Uterus (tissue), 4 donors: ENCODE measurements around the gene IRF9. TPM values are rescaled to one million over a fixed set of nuclear protein-coding genes. Genes with fewer than 3 reads are reported as not detected.

Source experiments
- DNase-seq, 2 donors: peaks; one replicate each; pipeline ENCODE4 v3.0.0-alpha.2; 2019 to 2020
- H3K27ac ChIP-seq, 2 donors: fragments of 200-600 bp; sonication (generic); 1 replicate in 1 of 2; 2 replicates in 1 of 2; pipeline ENCODE4 v1.5.1; 2016 to 2018
- H3K27me3 ChIP-seq, 2 donors: fragments of 200-600 bp; sonication (generic); one replicate each; pipeline ENCODE4 v1.5.1; 2018 to 2019; ENCODE audit warnings: control low read depth in 1 of 2
- H3K36me3 ChIP-seq, 2 donors: fragments of 200-600 bp; sonication (generic); one replicate each; pipeline ENCODE4 v1.5.1; 2019; ENCODE audit warnings: control low read depth in 1 of 2
- H3K4me1 ChIP-seq, 2 donors: fragments of 200-600 bp; sonication (generic); one replicate each; pipeline ENCODE4 v1.5.1; 2018 to 2019; ENCODE audit warnings: control low read depth in 1 of 2
- H3K4me3 ChIP-seq, 2 donors: fragments of 200-600 bp; sonication (generic); 1 replicate in 1 of 2; 2 replicates in 1 of 2; pipeline ENCODE4 v1.5.1; 2018 to 2019; ENCODE audit warnings: mild to moderate bottlenecking in 1 of 2
- H3K9me3 ChIP-seq, 2 donors: fragments of 200-600 bp; sonication (generic); one replicate each; pipeline ENCODE4 v1.5.1; 2019; ENCODE audit warnings: control low read depth in 1 of 2
- POLR2A ChIP-seq, 2 donors: fragments of 450-650 bp; IDR thresholded peaks; one replicate each; pipeline ENCODE4 v1.6.1; 2016; ENCODE audit warnings: antibody characterized with exemption in 2 of 2, mild to moderate bottlenecking in 1 of 2, moderate library complexity in 1 of 2
- intact Hi-C: fragments of 100-400 bp; cut with DNase I; formaldehyde crosslinking; loops from one replicate; pipeline ENCODE4 v1.15.1; 2023; ENCODE audit warnings: low total_unique reads
- microRNA-seq: library from miRNA; unstranded; fragments of <30 nt; microRNA quantifications from one replicate; pipeline ENCODE4, GENCODE V29; 2016; ENCODE audit warnings: borderline microRNAs expressed, borderline replicate concordance
- small RNA-seq: library from RNA; depleted of rRNA; stranded (forward); fragments of <200 nt; gene quantifications from one replicate; pipeline ENCODE3, GENCODE V24; 2016
- total RNA-seq, 4 donors: library from RNA; depleted of rRNA in 3 of 4; stranded (reverse); fragments of >200 nt in 3 of 4; gene quantifications; one replicate each; pipeline versions ENCODE4 v1.1.0 to v1.2.4, GENCODE V29; 2014 to 2023
- TF ChIP-seq, protein P1 (sequence below), 4 experiments: fragments of 200-600 bp in 2 of 4; fragments of 450-650 bp in 2 of 4; sonication (generic) in 2 of 4; IDR thresholded peaks; one replicate each; pipeline ENCODE4 v1.5.1; 2016 to 2019; ENCODE audit warnings: antibody characterized with exemption in 4 of 4, mild to moderate bottlenecking in 2 of 4, moderate library complexity in 1 of 4
- donor health status: DM: yes; HTN: yes; CAD: no.

Gene IRF9
- total RNA-seq, 4 donors from 2014 or later: 33.2 to 205 (median 67.2) TPM

DNA sequence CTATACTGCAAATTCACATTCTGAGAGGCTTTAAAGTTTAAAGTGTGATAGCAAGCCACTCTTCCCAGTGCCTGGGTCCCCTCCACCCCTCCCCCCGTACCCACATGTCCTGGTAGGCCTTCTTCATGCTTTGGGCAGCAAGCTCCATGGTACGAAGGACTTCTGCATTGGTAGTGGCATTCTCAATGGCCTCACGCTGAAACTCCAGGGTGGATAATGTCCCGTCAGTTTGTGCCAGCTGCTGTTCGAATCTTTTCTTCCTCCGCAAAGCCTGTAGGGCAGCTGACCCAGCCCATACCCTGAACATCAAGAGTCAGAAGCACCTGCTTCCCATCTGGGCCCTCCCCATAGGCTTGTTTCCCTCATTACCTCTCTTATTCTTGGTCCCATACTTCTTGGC lies 50.2 kb downstream of the IRF9 start:
- Histone ChIP-seq H3K27ac (no peak overlapping the region), H3K36me3 (no peaks in the 10 kb centered on the region), H3K4me1 (peaks cover 0 to 4% of the 10 kb centered on the region in 2 donors), H3K9me3 (no peaks in the 10 kb centered on the region), H3K27me3 (no peaks in the 10 kb centered on the region), H3K4me3 (no peak overlapping the region)
- DNase-seq: no peak
- intact Hi-C loops: no loop called here
- TF ChIP-seq, protein P1, sequence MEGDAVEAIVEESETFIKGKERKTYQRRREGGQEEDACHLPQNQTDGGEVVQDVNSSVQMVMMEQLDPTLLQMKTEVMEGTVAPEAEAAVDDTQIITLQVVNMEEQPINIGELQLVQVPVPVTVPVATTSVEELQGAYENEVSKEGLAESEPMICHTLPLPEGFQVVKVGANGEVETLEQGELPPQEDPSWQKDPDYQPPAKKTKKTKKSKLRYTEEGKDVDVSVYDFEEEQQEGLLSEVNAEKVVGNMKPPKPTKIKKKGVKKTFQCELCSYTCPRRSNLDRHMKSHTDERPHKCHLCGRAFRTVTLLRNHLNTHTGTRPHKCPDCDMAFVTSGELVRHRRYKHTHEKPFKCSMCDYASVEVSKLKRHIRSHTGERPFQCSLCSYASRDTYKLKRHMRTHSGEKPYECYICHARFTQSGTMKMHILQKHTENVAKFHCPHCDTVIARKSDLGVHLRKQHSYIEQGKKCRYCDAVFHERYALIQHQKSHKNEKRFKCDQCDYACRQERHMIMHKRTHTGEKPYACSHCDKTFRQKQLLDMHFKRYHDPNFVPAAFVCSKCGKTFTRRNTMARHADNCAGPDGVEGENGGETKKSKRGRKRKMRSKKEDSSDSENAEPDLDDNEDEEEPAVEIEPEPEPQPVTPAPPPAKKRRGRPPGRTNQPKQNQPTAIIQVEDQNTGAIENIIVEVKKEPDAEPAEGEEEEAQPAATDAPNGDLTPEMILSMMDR (IDR thresholded peaks at IDR 0.05): no peak
- TF ChIP-seq POLR2A (IDR thresholded peaks at IDR 0.05): no peak

DNA sequence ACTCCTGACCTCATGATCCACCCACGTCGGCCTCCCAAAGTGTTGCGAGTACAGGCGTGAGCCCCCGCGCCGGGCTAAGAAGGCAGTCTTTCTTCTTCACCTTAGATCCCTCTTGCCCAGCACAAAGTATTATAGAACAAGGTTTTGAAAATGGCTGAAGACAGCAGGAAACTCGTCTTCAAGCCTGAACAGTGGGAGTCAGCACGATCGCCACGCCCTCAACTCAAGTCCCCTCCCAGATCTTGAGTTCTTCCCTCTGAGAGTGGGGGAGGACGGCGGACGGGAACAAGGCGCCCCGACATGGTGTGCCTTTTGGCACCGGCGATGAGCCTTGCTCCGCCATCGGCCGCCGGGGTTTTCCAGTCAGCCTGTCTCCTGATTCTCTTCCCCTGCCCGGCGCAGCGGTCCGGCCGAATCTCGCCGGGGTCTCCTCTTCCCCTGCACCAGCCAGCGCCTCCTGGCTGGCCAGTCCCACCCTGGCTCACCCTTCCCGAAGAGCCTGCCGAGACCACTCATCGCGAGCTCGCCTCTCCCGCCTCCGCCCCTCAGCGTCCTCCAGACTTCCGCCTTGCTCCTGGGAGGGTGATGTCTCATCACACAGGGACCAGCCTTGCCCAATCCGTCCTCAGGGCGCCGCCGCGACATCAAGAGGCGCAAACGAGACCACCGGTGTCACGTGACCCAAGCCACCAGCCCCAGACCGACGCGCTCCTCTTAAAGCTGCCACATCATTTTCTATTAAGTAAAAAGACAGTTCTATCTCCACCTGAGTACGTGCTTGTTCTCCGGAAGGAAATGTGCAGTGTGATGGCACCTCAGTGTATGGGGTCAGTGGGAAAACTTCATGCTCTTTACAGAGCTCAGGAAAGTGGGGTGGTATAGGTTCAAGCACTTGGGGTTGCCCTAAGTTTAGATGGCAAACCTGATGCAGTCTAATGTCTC lies 52.1 kb downstream of the IRF9 start, which contains the start of gene CHMP4A:
TSS of gene CHMP4A (minus strand) at position 565 of the 942 bp plus-strand sequence. CDS start at position 516, 49 bp downstream.
- H3K27ac ChIP-seq: peak within 1 kb of the TSS; percentile 93 to 97
- no peaks in the 10 kb centered on the region for H3K36me3 ChIP-seq
- intact Hi-C loops: no loop called here
- peak; percentile 70 to 96 for TF ChIP-seq POLR2A (IDR thresholded peaks at IDR 0.05)
- TF ChIP-seq, protein P1 (IDR thresholded peaks at IDR 0.05): peak; percentile 9 to 37 (median 26)
- peak; percentile 95 to 96 for DNase-seq
- H3K4me3 ChIP-seq: peak within 1 kb of the TSS; percentile 72 to 79
- H3K4me1 ChIP-seq: peaks cover 0 to 4% of the 10 kb centered on the region in 2 donors
- H3K9me3 ChIP-seq: no peaks in the 10 kb centered on the region
- H3K27me3 ChIP-seq: no peaks in the 10 kb centered on the region

DNA sequence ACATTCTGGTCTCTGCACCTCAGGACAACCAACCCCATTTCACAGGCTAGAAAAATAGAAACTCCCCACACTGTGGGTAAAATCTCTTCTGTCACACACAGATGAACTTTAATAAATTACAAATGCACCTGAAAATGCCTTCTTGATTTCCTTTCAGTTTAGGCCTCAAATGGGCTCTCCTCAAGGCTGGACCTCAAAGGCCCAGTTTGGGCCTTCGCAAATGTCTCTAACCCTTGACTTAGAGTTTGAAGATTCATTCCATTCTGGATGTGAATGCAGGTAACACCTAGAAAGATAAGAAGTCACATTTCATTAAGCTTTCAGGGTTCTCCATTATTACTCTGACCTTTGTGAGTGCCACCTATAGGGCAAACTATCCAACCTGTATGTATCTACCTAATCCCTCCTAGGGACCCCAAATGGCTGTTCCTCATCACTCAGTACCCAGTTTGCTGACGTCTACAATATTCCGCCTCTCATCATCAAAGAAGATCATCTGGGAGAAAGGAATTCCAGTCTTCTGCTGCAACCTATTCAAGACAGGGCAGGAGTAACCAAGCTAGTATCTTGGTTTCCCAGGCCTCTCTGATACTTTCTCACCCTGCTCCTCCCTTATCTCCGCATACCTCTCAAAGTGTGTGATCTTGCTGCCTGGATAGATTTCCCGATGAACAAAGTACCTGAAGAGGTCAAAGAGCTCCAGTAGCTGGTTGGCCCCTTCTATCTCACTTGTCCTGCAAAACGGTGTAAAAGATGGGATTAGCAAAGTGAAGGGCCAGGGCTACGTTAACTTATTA lies 53.0 kb downstream of the IRF9 start:
- DNase-seq: no peak
- intact Hi-C loops: no loop called here
- peak overlapping the region; percentile 72 to 79 for H3K4me3 ChIP-seq
- H3K27me3 ChIP-seq: no peaks in the 10 kb centered on the region
- peaks cover 0 to 4% of the 10 kb centered on the region in 2 donors for H3K4me1 ChIP-seq
- TF ChIP-seq, protein P1 (IDR thresholded peaks at IDR 0.05): no peak
- no peak for TF ChIP-seq POLR2A (IDR thresholded peaks at IDR 0.05)
- H3K36me3 ChIP-seq: no peaks in the 10 kb centered on the region
- H3K27ac ChIP-seq: peak overlapping the region; percentile 93 to 97
- no peaks in the 10 kb centered on the region for H3K9me3 ChIP-seq

DNA sequence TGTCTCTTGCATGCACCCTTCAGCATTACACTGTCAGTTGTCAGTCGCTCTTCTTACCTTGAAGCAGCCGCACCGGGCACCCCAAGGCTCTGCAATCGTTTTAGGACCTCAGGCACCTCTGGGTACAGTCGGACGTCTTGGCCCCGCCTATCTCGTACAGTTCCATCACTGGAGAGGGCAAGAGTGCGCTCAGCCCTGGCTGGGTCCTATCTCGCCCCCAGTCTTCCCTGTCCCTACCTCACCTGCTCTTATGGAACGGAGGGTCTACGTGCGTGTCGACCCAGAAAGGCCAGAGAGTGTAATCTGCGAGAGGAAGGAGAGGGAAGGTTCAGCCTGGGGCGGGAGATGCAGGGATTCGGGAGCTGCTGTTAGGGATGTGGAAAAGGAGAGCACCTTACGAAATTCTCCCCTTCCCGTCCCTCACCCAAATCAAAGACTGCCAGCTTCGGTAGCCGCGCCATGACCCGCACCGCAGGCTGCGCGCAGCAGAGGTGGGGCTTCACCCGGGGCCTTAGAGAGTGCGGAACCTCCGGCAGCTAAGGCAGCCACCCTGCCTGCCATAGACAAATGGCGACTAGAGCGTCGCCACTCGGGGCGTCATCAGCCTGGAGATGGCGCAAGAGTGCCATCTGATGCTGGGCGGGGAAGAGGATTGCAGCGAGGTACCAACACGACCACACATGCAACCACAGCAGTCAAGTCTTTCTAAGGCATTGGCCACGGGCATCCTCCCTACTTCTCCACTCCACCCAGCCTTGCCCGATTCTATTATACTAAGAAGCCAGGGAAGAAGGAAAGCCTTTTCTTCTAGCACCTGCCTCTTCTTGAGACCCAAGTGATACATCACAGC lies 54.7 kb downstream of the IRF9 start, which contains the start of gene MDP1:
TSS of gene MDP1 (minus strand) at position 572 of the 850 bp plus-strand sequence. CDS start at position 461, 111 bp downstream.
- Histone ChIP-seq H3K9me3 (no peaks in the 10 kb centered on the region), H3K27me3 (no peaks in the 10 kb centered on the region), H3K36me3 (no peaks in the 10 kb centered on the region), H3K27ac (peak within 1 kb of the TSS; percentile 86 to 89), H3K4me1 (peaks cover 0 to 4% of the 10 kb centered on the region in 2 donors), H3K4me3 (peak within 1 kb of the TSS; percentile 71 to 80)
- peak; percentile 55 to 66 for TF ChIP-seq POLR2A (IDR thresholded peaks at IDR 0.05)
- TF ChIP-seq, protein P1 (IDR thresholded peaks at IDR 0.05): peak; percentile 45 to 68 (median 61)
- intact Hi-C loops: no loop called here
- peak; percentile 81 to 82 for DNase-seq

Small RNA genes within 50 kb of the gene (microRNA-seq; reads per million reads assigned to microRNA genes)
- gene MIR7703: not detected

Small RNA genes within 50 kb of the gene (small RNA-seq; reads per million reads assigned to genes)
- not detected for gene AL136295.4
- not detected for gene CHMP4A
- not detected for gene IPO4
- gene IRF9: not detected
- gene MDP1: not detected
- not detected for gene RNA5SP383

Other genes starting within 250 kb of the IRF9 start
- 10 to 100 TPM; 19.7 to 57.9 (median 28.6) TPM for gene DHRS4, start 207.5 kb upstream of the IRF9 start, total RNA-seq
- gene DHRS4L2, start 172.3 kb upstream of the IRF9 start, total RNA-seq: 10 to 100 TPM in 2 of 4 donors, 1 to 10 TPM in 1, under 1 TPM in 1; 0.88 to 17.2 (median 8.6) TPM
- under 1 TPM in 2 of 4 donors, not detected in 2; 0.21 to 0.48 TPM for gene CARMIL3, start 109.3 kb upstream of the IRF9 start, total RNA-seq
- under 1 TPM in 1 of 4 donors, not detected in 3; 0.76 TPM for gene CPNE6, start 89.7 kb upstream of the IRF9 start, total RNA-seq
- gene PCK2, start 67.0 kb upstream of the IRF9 start, total RNA-seq: 10 to 100 TPM in 3 of 4 donors, not detected in 1; 13.1 to 19.4 (median 15.1) TPM
- 10 to 100 TPM; 42.9 to 87.4 (median 57.8) TPM for gene DCAF11, start 46.5 kb upstream of the IRF9 start, total RNA-seq
- 1 to 10 TPM in 3 of 4 donors, not detected in 1; 1.2 to 1.8 (median 1.3) TPM for gene NRL, start 46.3 kb upstream of the IRF9 start, total RNA-seq
- 1 to 10 TPM in 2 of 4 donors, under 1 TPM in 1, not detected in 1; 0.48 to 2.4 (median 1.3) TPM for gene FITM1, start 30.6 kb upstream of the IRF9 start, total RNA-seq
- 100 to 1,000 TPM in 2 of 4 donors, 10 to 100 TPM in 2; 81.0 to 175 (median 131) TPM for gene PSME1, start 25.1 kb upstream of the IRF9 start, total RNA-seq
- 10 to 100 TPM in 2 of 4 donors, 1 to 10 TPM in 1, not detected in 1; 6.2 to 21.2 (median 10.9) TPM for gene EMC9, start 19.7 kb upstream of the IRF9 start, total RNA-seq
- gene PSME2, start 14.7 kb upstream of the IRF9 start, total RNA-seq: 100 to 1,000 TPM in 1 of 4 donors, 10 to 100 TPM in 3; 16.9 to 113 (median 25.7) TPM
- gene RNF31, start 13.8 kb upstream of the IRF9 start, total RNA-seq: 100 to 1,000 TPM in 1 of 4 donors, 10 to 100 TPM in 3; 17.7 to 106 (median 57.9) TPM
- gene REC8, start 10.8 kb downstream of the IRF9 start, total RNA-seq: 10 to 100 TPM in 3 of 4 donors, 1 to 10 TPM in 1; 9.5 to 54.3 (median 42.1) TPM
- gene IPO4, start 27.6 kb downstream of the IRF9 start, total RNA-seq: 10 to 100 TPM in 3 of 4 donors, 1 to 10 TPM in 1; 3.1 to 33.7 (median 29.6) TPM
- 10 to 100 TPM; 31.2 to 79.8 (median 52.4) TPM for gene TM9SF1, start 34.2 kb downstream of the IRF9 start, total RNA-seq
- gene TSSK4, start 44.4 kb downstream of the IRF9 start, total RNA-seq: under 1 TPM in 1 of 4 donors, not detected in 3; 0.98 TPM
- gene CHMP4A, start 52.2 kb downstream of the IRF9 start, total RNA-seq: 10 to 100 TPM in 3 of 4 donors, 1 to 10 TPM in 1; 6.8 to 53.3 (median 33.9) TPM
- gene MDP1, start 54.8 kb downstream of the IRF9 start, total RNA-seq: 100 to 1,000 TPM in 1 of 4 donors, 10 to 100 TPM in 2, 1 to 10 TPM in 1; 5.6 to 137 (median 24.2) TPM
- gene NEDD8, start 71.1 kb downstream of the IRF9 start, total RNA-seq: 1,000 to 10,000 TPM in 1 of 4 donors, 100 to 1,000 TPM in 2, 10 to 100 TPM in 1; 61.2 to 1,004 (median 192) TPM
- 10 to 100 TPM; 38.9 to 60.9 (median 48.8) TPM for gene GMPR2, start 71.7 kb downstream of the IRF9 start, total RNA-seq
- 100 to 1,000 TPM in 1 of 4 donors, 10 to 100 TPM in 3; 41.0 to 123 (median 66.8) TPM for gene TINF2, start 81.4 kb downstream of the IRF9 start, total RNA-seq
- 1 to 10 TPM in 2 of 4 donors, not detected in 2; 1.6 to 3.2 TPM for gene TGM1, start 101.9 kb downstream of the IRF9 start, total RNA-seq
- 10 to 100 TPM in 3 of 4 donors, 1 to 10 TPM in 1; 9.2 to 67.9 (median 23.2) TPM for gene RABGGTA, start 110.3 kb downstream of the IRF9 start, total RNA-seq
- gene DHRS1, start 138.5 kb downstream of the IRF9 start, total RNA-seq: 10 to 100 TPM; 17.0 to 52.4 (median 37.7) TPM
- 10 to 100 TPM in 3 of 4 donors, 1 to 10 TPM in 1; 5.0 to 23.5 (median 22.5) TPM for gene NOP9, start 138.6 kb downstream of the IRF9 start, total RNA-seq
- 10 to 100 TPM in 2 of 4 donors, 1 to 10 TPM in 2; 1.3 to 25.5 (median 14.1) TPM for gene CIDEB, start 146.7 kb downstream of the IRF9 start, total RNA-seq
- 1 to 10 TPM in 3 of 4 donors, not detected in 1; 1.0 to 7.1 (median 5.6) TPM for gene LTB4R2, start 148.9 kb downstream of the IRF9 start, total RNA-seq
- 10 to 100 TPM in 1 of 4 donors, 1 to 10 TPM in 3; 3.7 to 19.5 (median 5.6) TPM for gene LTB4R, start 150.2 kb downstream of the IRF9 start, total RNA-seq
- 100 to 1,000 TPM in 2 of 4 donors, 10 to 100 TPM in 2; 22.8 to 138 (median 86.1) TPM for gene ADCY4, start 173.8 kb downstream of the IRF9 start, total RNA-seq
- gene RIPK3, start 178.7 kb downstream of the IRF9 start, total RNA-seq: 100 to 1,000 TPM in 1 of 4 donors, 1 to 10 TPM in 2, under 1 TPM in 1; 0.29 to 123 (median 6.0) TPM
- gene NFATC4, start 206.9 kb downstream of the IRF9 start, total RNA-seq: 100 to 1,000 TPM in 1 of 4 donors, 10 to 100 TPM in 3; 25.6 to 187 (median 86.4) TPM
- 10 to 100 TPM in 3 of 4 donors, 1 to 10 TPM in 1; 4.9 to 51.1 (median 27.3) TPM for gene NYNRIN, start 237.7 kb downstream of the IRF9 start, total RNA-seq